PC-9 (cell line): Measurements from ENCODE around the gene ZNF331. TPM values are rescaled to one million over a fixed set of nuclear protein-coding genes. Genes with fewer than 3 reads are reported as not detected.

ENCODE experiments used
- BruUV-seq: library from RNA; stranded (reverse); fragments of 400-500 nt; replicated peaks from 2 replicates; lab custom pipeline; 2021; lab: Mats Ljungman, UMichigan
- CTCF ChIA-PET: fragments of 300-600 bp; sonication (Branson Sonifier 250); formaldehyde crosslinking; loops from one replicate; lab custom pipeline; 2022; ENCODE audit warnings: antibody characterized with exemption; lab: Charles Lee
- POLR2A ChIA-PET: fragments of 300-600 bp; sonication (Branson Sonifier 250); formaldehyde crosslinking; loops from one replicate; lab custom pipeline; 2022; ENCODE audit warnings: antibody characterized with exemption; ENCODE audit not compliant: unreplicated experiment; lab: Charles Lee
- DNase-seq, 2 experiments: peaks; one replicate each; pipeline versions ENCODE4 v3.0.0 to v3.0.0-alpha.2; 2015 to 2022; ENCODE audit warnings: mixed read lengths in 1 of 2
- H2AFZ ChIP-seq: fragments of 200-600 bp; sonication (generic); 2 replicates; pipeline ENCODE4 v1.8.1; 2017; ENCODE audit warnings: antibody characterized with exemption
- H3F3A ChIP-seq: fragments of 200-600 bp; sonication (generic); 2 replicates; pipeline ENCODE4 v1.8.1; 2017; ENCODE audit warnings: antibody characterized with exemption, mild to moderate bottlenecking, low read depth; ENCODE audit not compliant: insufficient read depth
- H3K27ac ChIP-seq: fragments of 200-600 bp; sonication (generic); 2 replicates; pipeline ENCODE4 v1.6.1; 2016; ENCODE audit warnings: mixed run types
- H3K27me3 ChIP-seq: fragments of 200-600 bp; sonication (generic); 2 replicates; pipeline ENCODE4 v1.6.1; 2016; ENCODE audit warnings: low read depth, mixed run types; ENCODE audit not compliant: insufficient read depth
- H3K36me3 ChIP-seq: fragments of 200-600 bp; sonication (generic); 2 replicates; pipeline ENCODE4 v1.6.1; 2016; ENCODE audit warnings: low read depth, mixed run types
- H3K4me1 ChIP-seq: fragments of 200-600 bp; sonication (generic); replicated peaks from 2 replicates; pipeline ENCODE4 v1.6.1; 2016; ENCODE audit warnings: mixed run types; ENCODE audit not compliant: insufficient read depth
- H3K4me2 ChIP-seq: fragments of 200-600 bp; sonication (generic); 2 replicates; pipeline ENCODE4 v1.6.1; 2017; ENCODE audit warnings: mixed run types
- H3K4me3 ChIP-seq: fragments of 200-600 bp; sonication (generic); 2 replicates; pipeline ENCODE4 v1.6.1; 2016; ENCODE audit warnings: mixed run types
- H3K79me2 ChIP-seq: fragments of 200-600 bp; sonication (generic); 2 replicates; pipeline ENCODE4 v1.6.1; 2017; ENCODE audit warnings: low read depth, mixed run types
- H3K9me2 ChIP-seq: fragments of 200-600 bp; sonication (generic); 2 replicates; pipeline ENCODE4 v1.8.1; 2017; ENCODE audit warnings: mild to moderate bottlenecking; ENCODE audit not compliant: insufficient read depth
- H3K9me3 ChIP-seq: fragments of 200-600 bp; sonication (generic); 2 replicates; pipeline ENCODE4 v1.8.1; 2016; ENCODE audit warnings: low read depth; ENCODE audit not compliant: insufficient read depth
- H4K20me1 ChIP-seq: fragments of 200-600 bp; sonication (generic); 2 replicates; pipeline ENCODE4 v1.8.1; 2017; ENCODE audit not compliant: insufficient read depth
- EZH2 ChIP-seq: fragments of 200-600 bp; sonication (generic); IDR thresholded peaks from 2 replicates; pipeline ENCODE4 v1.8.0; 2017; ENCODE audit warnings: antibody characterized with exemption, low read depth
- intact Hi-C: fragments of 100-400 bp; cut with micrococcal nuclease; formaldehyde crosslinking; loops from one replicate; pipeline ENCODE4 v1.10.0; 2022; ENCODE audit not compliant: unreplicated experiment
- total RNA-seq: library from RNA; stranded (reverse); gene quantifications from 2 replicates; pipeline ENCODE4 v1.2.3, GENCODE V29; 2021
- TF ChIP-seq, protein P1 (sequence below): fragments of 200-600 bp; sonication (generic); conservative IDR thresholded peaks from 2 replicates; pipeline ENCODE4 v1.6.1; 2017; ENCODE audit warnings: mixed run types, antibody characterized with exemption, mild to moderate bottlenecking, moderate library complexity

Gene ZNF331
- total RNA-seq, 1 experiment from 2014 or later, result 39.2 TPM

DNA sequence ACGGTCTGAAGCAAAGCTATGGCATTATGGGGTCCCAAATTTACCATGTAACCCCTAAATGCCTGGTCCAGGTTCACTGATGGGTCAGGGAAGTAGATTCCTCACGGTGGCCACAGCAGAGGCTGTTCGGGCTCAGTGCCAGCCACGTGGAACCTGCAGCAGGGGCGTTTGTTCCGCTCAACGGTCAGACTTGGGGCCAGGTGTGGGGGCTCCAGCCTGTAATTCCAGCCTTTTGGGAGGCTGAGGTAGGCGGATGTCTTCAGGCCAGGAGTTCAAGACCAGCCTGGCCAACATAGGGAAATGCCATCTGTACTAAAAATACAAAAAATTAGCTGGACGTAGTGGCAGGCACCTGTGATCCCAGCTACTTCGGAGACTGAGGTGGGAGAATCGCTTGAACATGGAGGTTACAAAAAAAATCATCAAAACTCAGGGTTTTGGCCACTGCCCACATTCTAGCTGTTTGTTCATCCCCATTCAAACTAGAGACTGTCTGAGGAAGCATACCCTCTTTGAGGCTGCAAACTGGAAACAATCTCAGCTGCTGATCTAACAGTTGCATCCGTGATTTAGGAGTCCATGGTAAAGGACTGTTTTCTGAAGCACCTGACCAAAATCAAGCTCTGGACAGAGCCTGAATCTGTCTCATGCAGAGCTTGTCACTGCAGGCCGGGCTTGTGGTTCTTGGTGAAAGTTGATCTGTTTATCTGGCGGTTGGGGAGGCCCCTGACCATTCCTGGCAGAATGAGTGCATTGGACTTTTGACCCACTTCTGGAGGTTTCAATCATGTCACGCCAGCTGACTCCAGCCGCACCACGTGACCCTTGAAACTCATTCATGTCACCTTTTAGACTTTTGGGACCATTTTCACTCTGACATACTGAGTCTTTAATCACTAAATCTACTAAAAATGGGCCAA, 30.2 kb upstream of the ZNF331 start:
- Histone ChIP-seq H4K20me1 (no peaks in the 10 kb centered on the region), H3K27ac (no peak overlapping the region), H3K9me2 (no peaks in the 10 kb centered on the region), H3K27me3 (no peaks in the 10 kb centered on the region), H3F3A (no peaks in the 10 kb centered on the region), H3K9me3 (no peaks in the 10 kb centered on the region), H2AFZ (peak overlapping the region; percentile 24; the same call in 1 of the 2 replicates), H3K4me1 (0 out of 2 replicates have a peak, but pooled peaks cover 3% of the 10 kb centered on the region), H3K4me3 (no peak overlapping the region), H3K79me2 (no peaks in the 10 kb centered on the region), H3K4me2 (no peak overlapping the region), H3K36me3 (no peaks in the 10 kb centered on the region)
- BruUV-seq, result no TSS peak
- TF ChIP-seq EZH2, result no peak
- ChIA-PET POLR2A (interaction anchor here (0.6 kb wide), 1 partner anchor 1817 kb away, joined by 3 read pairs; no protein-coding TSS in a partner anchor), CTCF (interaction anchor here (0.5 to 0.6 kb wide), 2 partner anchors 36 to 1535 kb away, joined by 3 to 9 read pairs; no protein-coding TSS in a partner anchor)
- DNase-seq, result peak in 1 of 2 experiments; percentile 12
- intact Hi-C loops, result no loop called here

DNA sequence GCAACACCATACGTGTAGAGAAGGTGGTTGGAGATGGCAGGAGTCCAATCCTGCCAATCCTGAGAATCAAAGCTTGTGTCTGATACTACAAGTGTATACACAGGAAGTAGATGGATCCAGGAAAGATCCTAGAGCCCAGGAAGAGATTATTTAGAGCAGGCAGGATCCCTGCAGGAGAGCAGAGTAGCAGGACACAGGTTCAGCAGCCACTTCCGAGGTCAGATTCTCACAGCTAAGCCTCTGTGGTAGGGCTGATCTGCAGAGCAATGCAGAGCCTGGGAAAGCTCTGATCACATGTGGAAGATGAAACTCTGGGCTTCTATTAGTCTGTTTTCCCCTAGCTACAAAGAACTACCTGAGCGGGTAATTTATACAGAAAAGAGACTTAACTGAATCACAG, 28.5 kb upstream of the ZNF331 start:
- Histone ChIP-seq H3K27me3 (no peaks in the 10 kb centered on the region), H3K4me3 (no peak overlapping the region), H2AFZ (no peak overlapping the region), H3K9me2 (no peaks in the 10 kb centered on the region), H3K27ac (no peak overlapping the region), H3K36me3 (no peaks in the 10 kb centered on the region), H3K4me2 (no peak overlapping the region), H3F3A (no peaks in the 10 kb centered on the region), H4K20me1 (no peaks in the 10 kb centered on the region), H3K4me1 (0 out of 2 replicates have a peak, but pooled peaks cover 3% of the 10 kb centered on the region), H3K9me3 (no peaks in the 10 kb centered on the region), H3K79me2 (no peaks in the 10 kb centered on the region)
- TF ChIP-seq, protein P1, sequence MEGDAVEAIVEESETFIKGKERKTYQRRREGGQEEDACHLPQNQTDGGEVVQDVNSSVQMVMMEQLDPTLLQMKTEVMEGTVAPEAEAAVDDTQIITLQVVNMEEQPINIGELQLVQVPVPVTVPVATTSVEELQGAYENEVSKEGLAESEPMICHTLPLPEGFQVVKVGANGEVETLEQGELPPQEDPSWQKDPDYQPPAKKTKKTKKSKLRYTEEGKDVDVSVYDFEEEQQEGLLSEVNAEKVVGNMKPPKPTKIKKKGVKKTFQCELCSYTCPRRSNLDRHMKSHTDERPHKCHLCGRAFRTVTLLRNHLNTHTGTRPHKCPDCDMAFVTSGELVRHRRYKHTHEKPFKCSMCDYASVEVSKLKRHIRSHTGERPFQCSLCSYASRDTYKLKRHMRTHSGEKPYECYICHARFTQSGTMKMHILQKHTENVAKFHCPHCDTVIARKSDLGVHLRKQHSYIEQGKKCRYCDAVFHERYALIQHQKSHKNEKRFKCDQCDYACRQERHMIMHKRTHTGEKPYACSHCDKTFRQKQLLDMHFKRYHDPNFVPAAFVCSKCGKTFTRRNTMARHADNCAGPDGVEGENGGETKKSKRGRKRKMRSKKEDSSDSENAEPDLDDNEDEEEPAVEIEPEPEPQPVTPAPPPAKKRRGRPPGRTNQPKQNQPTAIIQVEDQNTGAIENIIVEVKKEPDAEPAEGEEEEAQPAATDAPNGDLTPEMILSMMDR, result no peak
- no peak for TF ChIP-seq EZH2
- ChIA-PET POLR2A (no interaction called here), CTCF (no interaction called here)
- intact Hi-C loops, result no loop called here
- DNase-seq, result no peak
- BruUV-seq, result no TSS peak

DNA sequence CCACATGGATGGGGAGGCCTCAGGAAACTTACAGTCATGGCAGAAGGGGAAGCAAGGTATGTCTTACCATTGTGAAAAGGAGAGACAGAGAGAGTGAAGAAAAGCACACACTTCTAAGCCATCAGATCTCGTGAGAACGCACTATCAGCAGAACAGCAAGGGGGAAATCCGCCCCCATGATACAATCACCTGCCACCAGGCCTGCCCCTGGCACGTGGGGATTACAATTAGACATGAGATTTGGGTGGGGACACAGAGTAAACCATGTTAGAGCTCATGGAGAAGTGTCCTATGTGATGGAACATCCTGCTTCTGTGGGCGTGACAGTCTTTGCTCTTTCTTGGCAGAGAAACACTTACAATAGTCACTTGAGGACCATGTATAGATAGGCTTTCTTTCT, 28.1 kb upstream of the ZNF331 start:
- CTCF ChIA-PET, result no interaction called here
- Histone ChIP-seq H3K4me3 (no peak overlapping the region), H3K4me1 (no peaks in the 10 kb centered on the region), H3K4me2 (no peak overlapping the region), H2AFZ (no peak overlapping the region), H3K9me2 (no peaks in the 10 kb centered on the region), H3K36me3 (no peaks in the 10 kb centered on the region), H3K27me3 (no peaks in the 10 kb centered on the region), H4K20me1 (no peaks in the 10 kb centered on the region), H3F3A (no peaks in the 10 kb centered on the region), H3K27ac (no peak overlapping the region), H3K9me3 (no peaks in the 10 kb centered on the region), H3K79me2 (no peaks in the 10 kb centered on the region)
- TF ChIP-seq, protein P1, result no peak
- no peak for TF ChIP-seq EZH2
- intact Hi-C loops, result loop anchor here (10.0 kb wide), 1 partner anchor 75 kb away; the partner anchor contains the start of gene ZNF761
- POLR2A ChIA-PET, result no interaction called here
- BruUV-seq, result no TSS peak
- no peak for DNase-seq
